ENCODE data around the gene TMIGD2.

TMIGD2 gene

DNA sequence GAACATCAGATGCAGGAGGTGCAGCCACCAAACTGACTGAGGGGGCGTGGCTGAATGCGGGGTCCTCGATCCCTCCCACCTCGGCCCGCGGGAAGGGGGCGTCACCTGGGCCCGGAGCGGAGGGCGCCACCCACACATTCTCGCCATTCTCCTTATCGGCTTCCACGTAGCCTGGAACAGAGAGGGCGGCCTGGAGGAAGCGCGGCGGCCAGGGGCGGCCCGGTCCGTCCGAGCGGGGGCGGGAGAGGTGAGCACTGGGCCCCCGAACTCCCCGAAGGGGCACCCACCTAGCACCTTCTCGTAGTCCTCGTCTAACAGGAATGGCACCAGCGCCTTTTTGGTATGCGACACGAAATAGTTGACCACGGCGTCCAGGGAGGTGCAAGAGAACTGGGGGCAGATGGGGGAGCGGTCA is 24.7 kb upstream of the TMIGD2 start:
- no peak for DNase-seq (ENCODE audit: low spot score)

DNA sequence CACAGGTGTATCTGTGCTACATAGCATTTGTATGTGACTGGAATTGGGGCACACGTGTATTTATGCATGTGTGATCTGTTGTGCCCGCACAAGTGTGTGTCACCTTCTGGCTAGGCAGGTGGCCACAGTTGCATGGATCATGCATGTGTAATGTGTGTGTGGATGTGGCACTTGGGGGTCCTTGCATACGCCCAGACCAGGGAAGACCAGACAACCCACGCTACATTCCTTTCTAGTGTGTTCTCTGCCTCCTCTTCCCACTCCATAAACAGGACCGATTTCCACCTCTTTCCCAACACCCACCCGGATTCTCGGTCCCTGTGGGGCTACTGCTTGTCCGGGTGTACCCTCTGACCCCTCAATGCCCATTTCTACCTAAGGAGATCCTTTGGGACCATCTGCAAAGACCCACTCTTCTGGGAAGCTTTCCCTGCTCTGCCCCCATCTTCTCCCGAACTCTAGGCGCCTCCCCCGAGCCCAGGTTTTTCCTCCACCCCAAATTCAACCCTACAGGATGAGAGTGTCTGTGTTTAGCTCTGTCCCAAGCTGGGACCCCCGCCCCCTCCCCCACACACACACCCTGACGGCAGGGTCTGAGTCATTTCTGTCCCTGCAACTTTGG is 24.1 kb upstream of the TMIGD2 start:
- DNase-seq (ENCODE audit: low spot score), result no peak

DNA sequence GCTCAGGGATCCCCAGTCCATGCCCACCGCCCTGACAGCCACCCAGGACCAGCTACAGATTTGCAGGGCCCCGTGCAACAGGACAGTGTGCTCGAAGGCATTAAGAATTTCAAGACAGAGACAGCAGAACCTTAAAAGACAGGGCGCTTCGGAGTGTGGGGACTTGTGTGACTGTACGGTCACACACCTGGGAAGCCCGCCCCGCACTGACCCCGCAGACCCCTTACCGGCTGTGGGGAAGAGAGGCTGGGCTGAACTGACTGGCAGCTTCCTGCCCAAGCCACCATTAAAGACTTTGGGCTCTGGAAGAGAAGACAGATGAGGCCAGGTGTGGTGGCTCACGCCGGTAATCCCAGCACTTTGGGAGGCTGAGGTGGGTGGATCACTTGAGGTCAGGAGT is 22.0 kb upstream of the TMIGD2 start:
- no peak for DNase-seq (ENCODE audit: low spot score)

GRCh38 chr19:4323692-4324091 is 21.5 kb upstream of the TMIGD2 start:
- DNase-seq (ENCODE audit: low spot score), result no peak

DNA sequence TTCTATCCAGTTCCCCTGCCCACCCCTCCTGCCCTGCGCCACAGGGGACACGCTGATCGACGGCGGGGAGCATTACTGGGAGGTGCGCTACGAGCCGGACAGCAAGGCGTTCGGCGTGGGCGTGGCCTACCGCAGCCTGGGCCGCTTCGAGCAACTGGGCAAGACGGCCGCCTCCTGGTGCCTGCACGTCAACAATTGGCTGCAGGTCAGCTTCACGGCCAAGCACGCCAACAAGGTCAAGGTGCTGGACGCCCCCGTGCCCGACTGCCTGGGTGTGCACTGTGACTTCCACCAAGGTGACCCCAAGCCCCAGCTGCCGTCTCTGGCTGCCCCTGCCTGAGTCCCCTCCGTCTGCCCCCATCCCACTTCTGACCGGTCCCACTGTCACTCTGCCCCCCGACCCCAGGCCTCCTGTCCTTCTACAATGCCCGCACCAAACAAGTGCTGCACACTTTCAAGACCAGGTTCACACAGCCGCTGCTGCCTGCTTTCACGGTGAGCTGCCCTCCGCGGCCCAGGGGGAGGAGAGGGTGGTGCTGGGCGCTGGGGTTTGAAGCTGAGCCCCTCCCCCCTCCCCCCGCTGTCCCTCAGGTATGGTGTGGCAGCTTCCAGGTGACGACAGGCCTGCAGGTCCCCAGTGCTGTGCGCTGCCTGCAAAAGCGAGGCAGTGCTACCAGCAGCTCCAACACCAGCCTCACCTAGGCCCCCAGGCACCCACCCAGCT is 20.9 kb upstream of the TMIGD2 start:
- no peak for DNase-seq (ENCODE audit: low spot score)

DNA sequence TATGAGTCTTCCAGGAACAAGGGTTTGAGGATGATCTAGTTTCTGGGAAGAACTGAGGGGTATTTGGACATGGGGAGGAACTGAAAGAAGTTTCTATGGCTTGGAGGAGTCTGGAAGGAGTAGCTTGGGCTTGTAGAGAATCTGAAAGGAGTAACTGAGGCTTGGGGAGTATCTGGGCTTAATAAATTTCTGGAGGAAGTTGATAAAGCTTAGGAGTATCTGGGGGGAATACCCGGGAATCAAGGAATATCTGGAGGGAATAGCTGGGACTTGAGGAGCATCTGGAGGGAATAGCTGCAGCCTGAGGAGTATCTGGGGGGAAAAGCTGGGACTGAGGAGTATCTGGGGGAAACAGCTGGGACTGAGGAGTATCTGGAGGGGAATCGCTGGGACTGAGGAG is 18.2 kb upstream of the TMIGD2 start:
- no peak for DNase-seq (ENCODE audit: low spot score)

- no peak for DNase-seq (ENCODE audit: low spot score)
Observed at GRCh38 chr19:4319067-4319718, 17.0 kb upstream of the TMIGD2 start.

- DNase-seq (ENCODE audit: low spot score), result no peak
Observed at GRCh38 chr19:4318460-4318859, 16.3 kb upstream of the TMIGD2 start.

DNA sequence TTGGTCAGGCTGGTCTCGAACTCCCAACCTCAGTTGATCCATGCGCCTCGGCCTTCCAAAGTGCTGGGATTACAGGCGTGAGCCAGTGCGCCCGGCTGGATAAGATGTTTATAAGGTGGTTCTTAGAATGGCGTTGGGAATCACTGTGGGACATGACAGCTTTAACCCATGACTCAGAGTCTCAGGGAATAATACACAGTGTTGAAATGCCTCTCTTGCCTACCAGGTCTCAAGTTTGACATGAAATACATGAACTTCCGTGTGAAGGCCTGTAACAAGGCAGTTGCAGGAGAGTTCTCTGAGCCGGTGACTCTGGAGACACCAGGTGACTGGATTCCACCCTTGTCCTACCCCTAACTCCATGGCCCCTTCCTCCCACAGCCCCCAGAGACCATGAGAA is 14.8 kb upstream of the TMIGD2 start:
- DNase-seq (ENCODE audit: low spot score), result no peak

DNA sequence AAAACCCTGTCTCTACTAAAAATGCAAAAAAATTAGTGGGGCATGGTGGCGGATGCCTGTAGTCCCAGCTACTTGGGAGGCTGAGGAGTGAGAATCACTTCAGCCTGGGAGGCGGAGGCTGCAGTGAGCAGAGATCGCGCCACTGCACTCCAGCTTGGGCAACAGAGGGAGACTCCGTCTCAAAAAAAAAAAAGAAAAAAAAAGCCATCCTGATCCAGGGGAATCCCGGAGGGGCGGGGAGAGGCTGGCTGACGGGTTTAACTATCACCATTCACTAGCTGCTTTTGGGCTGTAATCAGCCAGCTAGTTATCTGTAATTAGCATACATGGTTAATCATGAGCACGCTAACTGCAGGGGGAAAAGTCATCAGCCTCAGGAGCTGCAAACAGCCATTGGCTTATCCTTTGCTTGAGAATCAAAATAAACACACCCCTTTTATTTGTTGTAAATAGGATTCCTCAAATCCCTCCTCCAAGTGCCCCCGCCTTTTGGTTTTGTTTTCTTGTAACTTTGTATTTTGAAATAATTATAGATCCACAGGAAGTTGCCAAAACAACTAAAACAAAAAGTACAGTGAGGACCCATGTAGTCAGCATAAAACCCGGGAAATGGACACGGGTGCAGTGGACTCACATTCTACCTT is 11.8 kb upstream of the TMIGD2 start:
- DNase-seq (ENCODE audit: low spot score), result no peak

DNA sequence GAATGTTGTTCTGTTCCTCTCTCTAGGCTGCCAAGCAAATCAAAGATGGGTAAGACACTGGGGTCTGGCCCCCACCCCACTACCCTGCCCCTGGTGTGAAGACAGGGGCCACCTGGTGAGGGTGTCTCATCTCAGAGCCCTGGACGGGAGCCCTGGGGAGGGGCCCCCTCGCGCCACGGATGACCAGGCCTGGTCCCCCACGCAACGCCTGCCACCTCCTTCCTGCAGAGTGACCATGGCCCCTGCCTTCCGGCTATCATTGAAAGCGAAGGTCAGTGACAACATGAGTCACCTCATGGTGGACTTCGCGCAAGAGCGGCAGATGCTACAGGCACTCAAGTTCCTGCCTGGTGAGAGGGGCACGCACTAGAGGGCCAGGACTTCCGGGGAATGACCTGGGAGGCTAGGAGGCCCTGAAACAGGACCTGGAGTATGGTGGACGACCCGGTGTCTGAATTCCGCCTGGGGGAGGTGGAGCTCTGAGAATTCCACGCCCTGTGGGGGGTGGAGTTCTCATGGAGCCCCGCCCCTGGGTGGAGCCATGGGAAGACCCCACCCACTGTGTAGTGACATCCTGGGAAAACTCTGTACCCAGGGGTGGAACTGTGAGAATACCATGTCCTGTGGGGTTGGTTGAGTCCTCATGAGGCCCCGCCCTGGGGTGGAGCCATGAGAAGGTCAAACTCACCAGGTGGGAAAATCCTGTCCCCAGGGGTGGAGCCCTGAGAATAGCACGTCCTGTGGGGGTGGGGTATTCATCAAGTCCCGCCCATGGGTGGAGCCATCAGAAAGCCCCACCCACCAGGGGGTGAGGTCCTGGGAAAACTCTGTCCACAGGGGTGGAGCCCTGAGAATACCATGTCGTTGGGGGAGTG is 8.3 kb upstream of the TMIGD2 start:
- DNase-seq (ENCODE audit: low spot score), result no peak

DNA sequence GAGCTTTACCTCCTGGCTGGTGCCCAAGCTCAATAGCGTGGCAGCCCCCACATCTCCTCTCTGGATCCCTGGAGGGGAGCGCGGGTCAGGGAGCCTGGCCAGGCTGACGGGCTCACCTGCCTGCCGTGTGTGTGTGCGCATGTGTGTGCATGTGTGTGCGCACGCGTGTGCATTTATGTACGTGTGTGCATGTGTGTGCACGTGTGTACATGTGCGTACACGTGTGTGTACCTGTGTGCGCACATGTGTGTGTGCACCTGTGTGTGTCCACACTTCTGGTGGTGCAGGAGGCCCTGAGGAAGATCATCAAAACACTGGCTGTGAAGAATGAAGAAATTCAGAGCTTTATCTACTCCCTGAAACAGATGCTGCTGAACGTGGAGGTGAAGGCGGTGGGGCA is 3.5 kb upstream of the TMIGD2 start:
- no peak for DNase-seq (ENCODE audit: low spot score)

- no peak for DNase-seq (ENCODE audit: low spot score)
Observed at GRCh38 chr19:4305257-4305612, 3.0 kb upstream of the TMIGD2 start.

DNA sequence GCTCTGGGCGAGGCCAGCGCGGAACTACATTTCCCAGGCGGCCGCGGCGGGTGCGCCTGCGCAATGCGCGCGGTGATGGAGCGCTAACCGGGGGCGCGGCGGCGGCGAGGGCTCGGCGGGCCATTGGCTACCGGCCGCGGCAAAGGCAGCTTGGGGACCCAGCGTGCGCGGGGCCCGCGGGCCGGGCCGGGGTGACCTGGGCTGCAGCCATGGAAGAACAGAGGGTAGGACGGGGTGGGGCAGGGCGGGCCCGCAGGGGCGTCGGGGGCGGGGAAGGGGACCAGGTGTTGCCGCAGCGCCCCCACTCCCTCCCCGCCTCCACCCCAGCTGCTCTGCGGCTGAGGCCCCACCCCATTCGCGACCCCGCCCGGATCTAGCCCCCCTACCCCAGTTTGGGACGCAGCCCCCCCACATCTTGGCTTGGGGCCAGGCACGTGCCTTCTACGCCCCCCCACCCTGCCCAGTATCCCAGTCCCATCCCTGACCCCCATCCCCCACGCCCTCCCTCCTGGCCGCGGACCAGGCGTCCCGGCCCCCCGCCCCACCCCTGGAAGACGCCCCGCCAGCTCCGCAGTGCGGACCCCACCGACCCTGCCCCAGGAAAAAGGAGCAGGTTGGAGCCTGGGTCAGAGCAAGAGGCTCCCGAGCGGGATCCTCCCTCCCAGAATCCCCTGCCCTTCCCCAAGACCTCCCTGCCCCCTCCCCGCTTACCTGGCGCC is 2.5 kb upstream of the TMIGD2 start, which contains the start of gene FSD1:
TSS of gene FSD1 (plus strand) at position 61 of the 719 bp plus-strand sequence. CDS start at position 210, 149 bp downstream.
- peak; percentile 74 for DNase-seq (ENCODE audit: low spot score)

- no peak for DNase-seq (ENCODE audit: low spot score)
Observed at GRCh38 chr19:4303819-4304537, 1.8 kb upstream of the TMIGD2 start.

- DNase-seq (ENCODE audit: low spot score), result peak; percentile 57
Observed at GRCh38 chr19:4301590-4302242, 473 bp downstream of the TMIGD2 start.

DNA sequence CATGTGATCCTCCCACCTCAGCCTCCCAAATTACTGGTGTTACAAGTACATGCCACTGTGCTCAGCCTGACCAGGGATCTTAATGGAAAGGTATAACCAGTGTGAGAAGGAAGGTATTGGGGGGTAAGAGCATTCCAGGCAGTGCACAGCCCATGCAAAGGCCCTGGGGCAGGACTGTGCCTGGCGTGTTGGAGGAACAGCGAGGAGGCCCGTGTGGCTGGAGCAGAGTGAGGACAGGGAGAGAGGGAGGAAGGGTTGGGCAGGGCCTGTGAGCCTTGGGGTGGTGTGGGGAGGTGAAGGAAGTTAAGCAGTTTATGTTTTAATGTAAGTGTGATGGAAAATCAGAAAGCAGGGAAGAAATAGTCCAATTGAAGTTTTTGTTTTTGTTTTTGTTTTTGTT is 1.6 kb downstream of the TMIGD2 start:
- DNase-seq (ENCODE audit: low spot score), result no peak

GRCh38 chr19:4298810-4299550 is 3.2 kb downstream of the TMIGD2 start:
- no peak for DNase-seq (ENCODE audit: low spot score)
